NCI-H446 (cell line): ENCODE measurements around the gene ASZ1.

ENCODE experiments used
- DNase-seq, 2 experiments: peaks; one replicate each; lab custom pipeline; 2025; lab: John Stamatoyannopoulos, UW

Gene ASZ1

GRCh38 chr7:117338020-117338419 lies 89.3 kb downstream of the ASZ1 start:
- no peak for DNase-seq

DNA sequence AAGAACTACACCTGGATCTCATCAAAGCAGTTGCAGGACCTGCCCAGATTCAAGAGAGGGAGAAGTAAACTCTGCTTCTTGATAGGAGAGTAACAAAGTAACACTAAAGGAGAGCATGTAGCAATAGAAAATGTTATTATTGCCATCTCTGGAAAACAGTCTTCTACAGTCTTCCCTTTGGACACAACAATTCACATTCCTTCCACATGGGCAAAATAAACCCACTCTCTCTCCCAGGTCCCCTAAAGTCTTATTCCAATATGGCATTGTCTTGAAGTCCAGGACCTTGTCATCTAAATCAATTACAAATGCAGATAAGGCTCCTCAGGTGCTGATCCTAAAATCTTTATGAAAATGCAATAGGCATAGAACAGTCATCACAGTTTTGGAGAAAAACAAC lies 94.1 kb downstream of the ASZ1 start:
- DNase-seq, result no peak

DNA sequence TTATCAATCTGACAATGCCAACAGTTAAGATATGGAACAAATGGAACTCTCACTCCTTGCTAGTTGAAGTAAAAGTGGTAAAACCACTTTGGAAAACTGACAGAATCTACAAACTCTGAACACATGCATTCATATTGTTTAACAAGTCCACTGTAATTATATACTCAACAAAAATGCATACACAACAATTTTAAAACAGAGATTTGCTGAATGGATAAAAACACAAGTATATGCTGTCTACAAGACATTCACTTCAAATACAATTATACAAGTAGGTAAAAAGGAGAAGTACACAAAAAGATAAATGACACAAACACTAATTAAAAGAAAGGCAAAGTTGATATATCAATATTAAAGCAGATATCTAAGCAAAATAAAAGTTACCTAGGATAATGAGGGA lies 95.3 kb downstream of the ASZ1 start:
- no peak for DNase-seq

GRCh38 chr7:117325836-117326235 lies 101.5 kb downstream of the ASZ1 start:
- DNase-seq, result no peak

- no peak for DNase-seq
These were observed 102.3 kb downstream of the ASZ1 start for GRCh38 chr7:117324960-117325359.

GRCh38 chr7:117323851-117324711 lies 103.2 kb downstream of the ASZ1 start:
- DNase-seq, result no peak

GRCh38 chr7:117323305-117323850 lies 103.9 kb downstream of the ASZ1 start:
- no peak for DNase-seq

DNA sequence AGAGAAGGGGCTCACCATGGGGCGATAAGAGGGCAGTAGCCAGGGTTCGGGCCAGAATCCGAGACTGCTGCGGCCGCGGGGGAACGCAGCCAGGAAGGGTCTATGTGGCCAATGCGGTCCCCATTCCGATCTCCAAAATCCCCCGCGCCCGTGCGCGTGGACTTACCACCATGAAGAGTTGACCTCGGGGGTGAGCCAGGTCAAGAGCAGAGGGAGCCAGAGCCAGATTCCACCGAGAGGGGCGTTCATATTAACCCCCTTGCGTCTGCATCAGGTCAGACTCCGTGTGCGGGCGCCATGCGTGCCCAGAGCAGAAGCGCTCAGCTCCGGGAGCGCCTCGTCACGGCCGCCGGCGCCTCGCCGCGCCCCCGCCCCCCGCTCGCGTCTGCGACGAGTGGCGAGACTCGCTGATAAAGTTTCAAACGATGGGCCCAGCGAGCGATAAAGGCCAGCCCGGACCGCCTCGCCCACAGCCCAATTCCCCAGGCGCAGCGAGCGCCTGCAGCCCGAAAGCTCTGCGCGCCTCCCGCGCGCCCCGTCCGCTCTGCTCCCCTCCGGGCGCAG lies 104.5 kb downstream of the ASZ1 start, which contains the start of gene WNT2:
WNT2 (minus strand) TSS at position 318 of the 564 bp plus-strand sequence; CDS start at position 249, 69 bp downstream.
- no peak for DNase-seq

GRCh38 chr7:117320523-117320922 lies 106.8 kb downstream of the ASZ1 start:
- no peak for DNase-seq

GRCh38 chr7:117319181-117319580 lies 108.1 kb downstream of the ASZ1 start:
- DNase-seq, result no peak

DNA sequence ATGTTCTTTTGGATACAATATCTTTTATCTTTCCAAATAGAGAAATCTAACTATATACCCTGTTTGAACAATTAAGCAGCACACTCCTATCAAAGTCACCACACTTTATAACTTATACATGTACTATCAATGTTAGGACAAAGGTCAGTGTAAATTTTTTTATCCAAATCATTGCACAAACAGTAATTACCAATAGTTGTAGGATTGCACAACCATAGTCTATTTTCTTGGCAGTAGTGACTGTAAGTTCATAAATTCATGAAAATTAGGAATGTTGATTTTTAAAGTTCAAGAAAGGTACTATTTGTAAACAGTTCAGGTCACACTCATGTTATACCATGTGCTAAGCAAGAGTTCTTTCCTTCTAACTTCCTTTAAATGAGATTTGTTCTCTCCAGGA lies 113.7 kb downstream of the ASZ1 start:
- DNase-seq, result no peak
